Heart left ventricle (tissue), 16 donors: ENCODE measurements around the gene SPATA24. TPM values are rescaled to one million over a fixed set of nuclear protein-coding genes. Genes with fewer than 3 reads are reported as not detected.

Experiments
- ATAC-seq, 4 donors: fragments of 200-7000 bp; cut with Tn5 transposase; one replicate each; pipeline ENCODE4 v1.9.1; 2020 to 2022; ENCODE audit warnings: moderate library complexity in 4 of 4, mild to moderate bottlenecking in 3 of 4, moderate number of reproducible peaks in 1 of 4
- DNase-seq, 5 donors: peaks; one replicate each; pipeline ENCODE4 v3.0.0-alpha.2; 2020
- H3K27ac ChIP-seq, 12 donors: fragments of 200-600 bp; sonication (generic) in 4 of 12; one replicate each; pipeline versions ENCODE4 v1.5.0 to v1.8.0; 2016 to 2022; ENCODE audit warnings: mild to moderate bottlenecking in 2 of 12
- H3K27me3 ChIP-seq, 9 donors: fragments of 200-600 bp; sonication (generic) in 2 of 9; one replicate each; pipeline versions ENCODE4 v1.5.1 to v1.8.0; 2016 to 2022; ENCODE audit warnings: mild to moderate bottlenecking in 3 of 9
- H3K36me3 ChIP-seq, 9 donors: fragments of 200-600 bp; sonication (generic) in 2 of 9; one replicate each; pipeline versions ENCODE4 v1.5.0 to v1.8.0; 2018 to 2022; ENCODE audit warnings: mild to moderate bottlenecking in 2 of 9
- H3K4me1 ChIP-seq, 12 donors: fragments of 200-600 bp; sonication (generic) in 4 of 12; one replicate each; pipeline versions ENCODE4 v1.5.0 to v1.8.0; 2016 to 2022; ENCODE audit warnings: mild to moderate bottlenecking in 3 of 12
- H3K4me3 ChIP-seq, 12 donors: fragments of 200-600 bp; sonication (generic) in 4 of 12; one replicate each; pipeline versions ENCODE4 v1.5.0 to v1.8.0; 2017 to 2022; ENCODE audit warnings: mild to moderate bottlenecking in 9 of 12, moderate library complexity in 4 of 12
- H3K9me3 ChIP-seq, 12 donors: fragments of 200-600 bp; sonication (generic) in 4 of 12; one replicate each; pipeline versions ENCODE4 v1.5.0 to v1.8.0; 2016 to 2022; ENCODE audit warnings: mild to moderate bottlenecking in 1 of 12
- POLR2A ChIP-seq, 2 donors: fragments of 450-650 bp; IDR thresholded peaks; one replicate each; pipeline ENCODE4 v1.6.1; 2017; ENCODE audit warnings: antibody characterized with exemption in 2 of 2, mild to moderate bottlenecking in 2 of 2, moderate library complexity in 2 of 2
- WGBS, 4 donors: extraction: QIAGEN DNeasy Blood & Tissue Kit in 2 of 4; methylation state at CpG; one replicate each; pipeline versions ENCODE4 v1.1.5 to v1.1.7; 2013 to 2018; 5-methylcytosine and 5-hydroxymethylcytosine counted together
- intact Hi-C, 10 donors: fragments of 100-400 bp; cut with DNase I; formaldehyde crosslinking; loops; one replicate each; pipeline versions ENCODE4 v1.11.1 to v1.14.2; 2022
- polyA plus RNA-seq, 2 donors: library from polyadenylated mRNA; stranded (reverse); fragments of 200-250 nt; gene quantifications; one replicate each; pipeline ENCODE4 v1.2.3, GENCODE V29; 2013
- total RNA-seq, 9 donors: library from RNA; depleted of rRNA in 2 of 9; stranded (reverse); fragments of >200 nt in 2 of 9; fragmentation: NEBNext Ultra II Directional in 3 of 9; extraction: Animal tissue kit (Norgen Biotek cat#: 25700) in 3 of 9; gene quantifications; one replicate each; pipeline versions ENCODE4 v1.1.0 to v1.2.4, GENCODE V29; 2016 to 2023
- TF ChIP-seq, protein P1 (sequence below), 12 donors: fragments of 200-600 bp; sonication (generic) in 4 of 12; IDR thresholded peaks; one replicate each; pipeline versions ENCODE4 v1.5.0 to v1.8.0; 2018 to 2022; ENCODE audit warnings: antibody characterized with exemption in 12 of 12, mild to moderate bottlenecking in 5 of 12
- donor health status: ischemic (EF 13 %, LVEDD 7.1; RV severe dilation, severe dysfunction).
- donor health status: healthy with polysubstance abuse.
- donor health status: DM: no; HTN: yes; CAD: no.
- donor health status: DM: no; HTN: no; CAD: no.
- donor health status: ischemic (EF 25% LVEDD 6.9; RV normal size, moderate dysfunction).
- donor health status: ischemic (EF 25% LVEDD 5.7; RV mildly dilated, moderate dysfunction).
- donor health status: healthy.
- donor health status: DM: yes; HTN: yes; CAD: no.
- donor health status: ischemic (EF 35%, LVEDD 5.7; RV mildly dilated, moderate dysfunction).
- donor health status: nonischemic (EF 11% LVEDD 7.7; RV severe dilation, severe dysfunction).
- donor health status: DM: yes; HTN: yes; CAD: no.
- donor health status: PGD.
- donor health status: ischemic (EF 29% LVEDD 5.4; RV normal size, mild dysfunction).
- donor health status: nonischemic (EF 23%, LVEDD 6.1; RV moderate dilation, normal function).

SPATA24 gene
- total and polyA plus RNA-seq, 11 donors, result 10.7 to 37.8 (median 16.0) TPM

DNA sequence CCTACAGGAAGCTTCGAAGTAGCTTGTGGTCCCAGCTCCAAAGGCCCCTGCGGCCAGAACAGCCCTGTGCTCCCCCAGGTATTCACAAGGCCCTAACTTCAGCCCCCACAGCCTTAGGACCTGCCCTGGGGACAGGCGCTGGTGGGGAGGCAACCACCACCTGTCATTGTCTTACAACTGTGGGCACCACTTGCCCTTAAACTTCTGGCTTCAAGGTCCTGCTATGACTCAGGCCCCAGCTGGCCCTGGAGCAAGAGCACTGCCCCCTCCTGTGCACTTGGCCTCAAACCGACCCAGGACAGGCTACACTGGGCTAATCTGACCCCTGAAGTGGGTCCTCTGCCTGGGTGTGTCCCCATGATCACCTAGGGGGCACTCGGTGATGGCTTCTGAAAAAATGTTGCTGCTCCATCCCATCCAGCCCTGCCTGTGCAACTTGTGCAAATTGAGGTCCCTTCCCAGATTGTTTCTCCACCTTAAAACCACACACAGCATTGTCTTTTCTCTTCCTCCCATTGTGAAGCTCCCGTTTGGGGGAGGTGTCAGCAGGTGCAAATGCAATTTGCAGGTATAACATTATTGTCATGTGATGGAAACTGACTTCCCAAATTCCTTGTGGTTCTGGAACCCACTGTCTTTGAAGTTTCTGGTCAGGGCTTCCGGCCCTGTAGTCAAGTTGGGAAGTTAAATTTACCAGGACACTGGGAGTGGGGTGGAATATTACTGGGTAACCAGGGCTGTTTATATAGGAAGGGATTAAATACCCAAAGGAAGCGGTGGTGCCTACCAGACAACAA, 7.8 kb downstream of the SPATA24 start:
- H3K4me1 ChIP-seq, result peaks cover 5 to 68% (median 48%) of the 10 kb centered on the region in 12 donors
- no peaks in the 10 kb centered on the region for H3K9me3 ChIP-seq
- peak in 1 of 2 donors; percentile 28 for TF ChIP-seq POLR2A (IDR thresholded peaks at IDR 0.05)
- TF ChIP-seq, protein P1, sequence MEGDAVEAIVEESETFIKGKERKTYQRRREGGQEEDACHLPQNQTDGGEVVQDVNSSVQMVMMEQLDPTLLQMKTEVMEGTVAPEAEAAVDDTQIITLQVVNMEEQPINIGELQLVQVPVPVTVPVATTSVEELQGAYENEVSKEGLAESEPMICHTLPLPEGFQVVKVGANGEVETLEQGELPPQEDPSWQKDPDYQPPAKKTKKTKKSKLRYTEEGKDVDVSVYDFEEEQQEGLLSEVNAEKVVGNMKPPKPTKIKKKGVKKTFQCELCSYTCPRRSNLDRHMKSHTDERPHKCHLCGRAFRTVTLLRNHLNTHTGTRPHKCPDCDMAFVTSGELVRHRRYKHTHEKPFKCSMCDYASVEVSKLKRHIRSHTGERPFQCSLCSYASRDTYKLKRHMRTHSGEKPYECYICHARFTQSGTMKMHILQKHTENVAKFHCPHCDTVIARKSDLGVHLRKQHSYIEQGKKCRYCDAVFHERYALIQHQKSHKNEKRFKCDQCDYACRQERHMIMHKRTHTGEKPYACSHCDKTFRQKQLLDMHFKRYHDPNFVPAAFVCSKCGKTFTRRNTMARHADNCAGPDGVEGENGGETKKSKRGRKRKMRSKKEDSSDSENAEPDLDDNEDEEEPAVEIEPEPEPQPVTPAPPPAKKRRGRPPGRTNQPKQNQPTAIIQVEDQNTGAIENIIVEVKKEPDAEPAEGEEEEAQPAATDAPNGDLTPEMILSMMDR (IDR thresholded peaks at IDR 0.05), result no peak
- intact Hi-C loops, result loop anchor here in 4 of 10 donors (1.0 to 10.0 kb wide), 4 partner anchors 19 to 101 kb away; partner anchors contain the start of gene MATR3 (in 1 of the 4)
- peak overlapping the region in 9 of 12 donors; percentile 65 to 82 (median 70) for H3K4me3 ChIP-seq
- WGBS, 4 donors, result 54 to 66% (median 61%) methylated on average over 8 of the region's 8 CpGs
- DNase-seq (peak in 2 of 5 donors; percentile 60 to 79), ATAC-seq (peak; percentile 22 to 47 (median 40))
- peaks cover 0 to 28% (median 0%) of the 10 kb centered on the region in 9 donors for H3K27me3 ChIP-seq
- H3K27ac ChIP-seq, result peak overlapping the region; percentile 84 to 97 (median 93)
- peaks cover 0 to 22% (median 0%) of the 10 kb centered on the region in 9 donors for H3K36me3 ChIP-seq

DNA sequence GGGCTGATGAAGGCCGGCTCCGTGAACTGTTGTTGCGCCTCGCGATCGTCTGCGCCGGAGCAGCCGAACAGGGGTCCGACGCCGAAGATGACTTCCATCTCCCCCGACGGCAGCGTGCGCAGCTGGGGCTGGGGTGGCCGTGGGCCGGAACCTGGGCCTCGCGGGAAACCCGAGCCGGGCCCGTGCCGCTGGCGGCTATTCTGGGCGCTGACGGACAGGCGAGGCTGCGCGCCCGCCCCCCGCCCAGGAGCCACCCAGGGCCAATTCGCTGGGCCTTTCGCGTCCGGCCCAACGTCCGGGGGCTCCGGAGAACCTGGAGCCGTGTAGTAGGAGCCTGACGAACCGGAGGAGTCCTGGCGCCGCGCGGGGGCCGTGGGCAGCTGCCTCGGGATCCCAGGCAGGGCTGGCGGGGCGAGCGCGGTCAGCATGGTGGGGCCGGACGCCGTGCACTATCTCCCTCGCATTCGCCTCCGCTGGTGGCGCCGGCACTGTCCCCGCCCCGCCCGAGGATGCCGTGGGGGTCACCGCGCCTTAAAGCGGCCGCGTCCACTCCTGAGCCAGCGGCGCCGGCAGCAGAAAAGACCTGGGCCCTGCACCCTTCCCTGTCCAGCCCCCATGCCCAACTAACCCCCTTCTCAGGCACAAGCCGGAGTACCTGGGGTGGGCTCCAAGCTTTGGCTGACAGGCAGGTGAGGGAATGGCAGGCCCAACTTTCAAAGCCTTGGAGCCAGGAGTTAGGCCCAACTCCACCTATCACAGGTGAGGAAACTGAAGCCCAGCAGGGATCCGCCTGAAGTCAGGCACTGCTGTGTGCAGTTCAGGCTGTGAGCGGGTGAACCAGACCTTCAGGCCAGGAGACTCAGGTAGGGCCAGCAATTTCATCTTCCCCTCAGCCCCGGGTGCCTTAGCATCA, 9.0 kb downstream of the SPATA24 start, which contains the start of gene PROB1:
TSS of gene PROB1 (minus strand) at position 451 of the 913 bp plus-strand sequence. CDS start at position 428, 23 bp downstream.
- TF ChIP-seq POLR2A (IDR thresholded peaks at IDR 0.05), result peak; percentile 39 to 58
- TF ChIP-seq, protein P1 (IDR thresholded peaks at IDR 0.05), result no peak
- 6 to 15% (median 12%) methylated on average over 36 to 76 of the region's 76 CpGs for WGBS, 4 donors
- H3K27ac ChIP-seq, result peak within 1 kb of the TSS; percentile 84 to 97 (median 93)
- peak; percentile 74 to 87 (median 82) for DNase-seq
- intact Hi-C loops, result loop anchor here in 6 of 10 donors (1.0 to 10.0 kb wide), 5 partner anchors 20 to 100 kb away; partner anchors contain the start of genes PAIP2 (in 5 of the 6) and MATR3 (in 1 of the 6)
- ATAC-seq, result peak; percentile 76 to 81 (median 78)
- H3K36me3 ChIP-seq, result peaks cover 0 to 17% (median 0%) of the 10 kb centered on the region in 9 donors
- peaks cover 0 to 28% (median 0%) of the 10 kb centered on the region in 9 donors for H3K27me3 ChIP-seq
- peak within 1 kb of the TSS; percentile 65 to 82 (median 69) for H3K4me3 ChIP-seq
- H3K4me1 ChIP-seq, result peaks cover 5 to 79% (median 51%) of the 10 kb centered on the region in 12 donors
- no peaks in the 10 kb centered on the region for H3K9me3 ChIP-seq

DNA sequence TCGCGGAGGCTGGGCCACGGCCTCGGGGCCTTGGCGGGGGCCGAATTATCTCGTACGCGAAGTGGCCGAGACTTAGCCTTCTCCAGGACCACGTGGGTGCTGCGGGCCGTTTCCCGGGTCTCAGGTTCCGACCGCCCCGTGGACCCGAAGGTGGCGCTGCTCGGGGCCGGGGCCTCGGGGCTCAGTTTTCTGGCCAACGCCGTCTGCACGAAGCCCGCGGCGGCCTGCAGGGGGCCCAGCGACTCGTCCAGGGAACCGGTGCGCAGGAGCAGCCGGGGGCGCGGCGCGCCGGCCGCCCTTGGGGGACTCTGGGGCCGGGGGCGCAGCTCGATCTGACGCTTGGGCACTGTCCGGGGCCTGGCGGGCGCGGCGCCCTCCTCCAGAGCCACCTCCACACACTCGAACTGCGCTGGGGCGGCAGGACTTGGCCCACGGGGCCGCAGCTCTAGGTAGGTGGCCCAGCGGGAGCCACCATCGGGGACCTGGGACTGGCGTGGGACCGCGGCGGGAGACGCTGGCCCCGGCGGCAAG, 9.7 kb downstream of the SPATA24 start:
- ATAC-seq (peak in 3 of 4 donors; percentile 11 to 50 (median 33)), DNase-seq (peak in 4 of 5 donors; percentile 72 to 87 (median 78))
- intact Hi-C loops, result loop anchor here in 5 of 10 donors (2.0 to 10.0 kb wide), 4 partner anchors 21 to 99 kb away; partner anchors contain the start of genes PAIP2 (in 5 of the 5) and MATR3 (in 1 of the 5)
- peaks cover 0 to 28% (median 0%) of the 10 kb centered on the region in 9 donors for H3K27me3 ChIP-seq
- H3K4me1 ChIP-seq, result peaks cover 5 to 80% (median 51%) of the 10 kb centered on the region in 12 donors
- H3K9me3 ChIP-seq, result no peaks in the 10 kb centered on the region
- peak overlapping the region; percentile 84 to 97 (median 93) for H3K27ac ChIP-seq
- H3K4me3 ChIP-seq, result peak overlapping the region; percentile 65 to 82 (median 69)
- H3K36me3 ChIP-seq, result peaks cover 0 to 14% (median 0%) of the 10 kb centered on the region in 9 donors
- WGBS, 4 donors, result 1 to 3% (median 2%) methylated on average over 14 to 62 of the region's 62 CpGs; no CpG with 5 or more reads in 1 of the 4 donors
- TF ChIP-seq, protein P1 (IDR thresholded peaks at IDR 0.05), result peak; percentile 26 to 78 (median 44)
- no peak for TF ChIP-seq POLR2A (IDR thresholded peaks at IDR 0.05)
